H1 (cell line): ENCODE data around the gene GRIK4. TPM values are rescaled to one million over a fixed set of nuclear protein-coding genes. Genes with fewer than 3 reads are reported as not detected.

ENCODE experiments used
- CTCF ChIA-PET: fragments of 300-600 bp; sonication (Branson Sonifier 250); formaldehyde crosslinking; loops from one replicate; lab custom pipeline; 2021; ENCODE audit not compliant: partially characterized antibody; lab: Charles Lee
- POLR2A ChIA-PET: fragments of 300-600 bp; sonication (Branson Sonifier 250); formaldehyde crosslinking; loops from one replicate; lab custom pipeline; 2021; ENCODE audit warnings: inconsistent platforms; ENCODE audit not compliant: partially characterized antibody; lab: Charles Lee
- DNase-seq, 2 experiments: peaks; one replicate each; pipeline versions ENCODE4 v3.0.0 to v3.0.0-alpha.2; 2010 to 2022; ENCODE audit warnings: low spot score in 2 of 2, low read depth in 1 of 2, mixed read lengths in 1 of 2
- FAIRE-seq: peaks from 2 replicates; lab custom pipeline; 2011; peaks lifted over from hg19 to GRCh38; lab: Jason Lieb, UNC
- H2AFZ ChIP-seq: 2 replicates; pipeline ENCODE4 v1.8.1; 2012; ENCODE audit warnings: low read length, inconsistent platforms
- H2AK5ac ChIP-seq: 2 replicates; pipeline ENCODE4 v1.6.1; 2013; ENCODE audit warnings: low read depth, low read length
- H2BK120ac ChIP-seq: replicated peaks from 2 replicates; pipeline ENCODE3; 2013; ENCODE audit warnings: low read depth, low read length, inconsistent platforms
- H2BK12ac ChIP-seq: 2 replicates; pipeline ENCODE4 v1.6.1; 2013; ENCODE audit warnings: low read depth, low read length
- H2BK15ac ChIP-seq: 2 replicates; pipeline ENCODE4 v1.6.1; 2013; ENCODE audit warnings: low read length
- H2BK20ac ChIP-seq: 2 replicates; pipeline ENCODE4 v1.6.1; 2013; ENCODE audit warnings: low read length
- H2BK5ac ChIP-seq: 2 replicates; pipeline ENCODE4 v1.6.1; 2013; ENCODE audit warnings: low read depth, low read length
- H3K14ac ChIP-seq: 2 replicates; pipeline ENCODE4 v1.6.1; 2013; ENCODE audit warnings: inconsistent platforms; ENCODE audit not compliant: insufficient read length
- H3K18ac ChIP-seq: 2 replicates; pipeline ENCODE4 v1.6.1; 2013; ENCODE audit warnings: low read length; ENCODE audit errors: extremely low read depth
- H3K23ac ChIP-seq: 2 replicates; pipeline ENCODE4 v1.6.1; 2013; ENCODE audit warnings: inconsistent platforms; ENCODE audit not compliant: insufficient read length
- H3K23me2 ChIP-seq: 2 replicates; pipeline ENCODE4 v1.6.1; 2013; ENCODE audit warnings: low read depth, low read length
- H3K27ac ChIP-seq: 2 replicates; pipeline ENCODE4 v1.6.1; 2011; ENCODE audit warnings: low read depth, low read length, inconsistent platforms
- H3K27me3 ChIP-seq, 4 experiments: replicated peaks in 1 of 4; 1 replicate in 1 of 4; 2 replicates in 3 of 4; pipeline versions ENCODE4 v1.6.1 to v1.8.1; 2011 to 2013; ENCODE audit warnings: low read length in 3 of 4, mild to moderate bottlenecking in 3 of 4, inconsistent platforms in 2 of 4, mixed read lengths in 2 of 4, moderate library complexity in 1 of 4; ENCODE audit not compliant: control insufficient read depth in 3 of 4, insufficient read depth in 3 of 4; ENCODE audit errors: extremely low read depth in 1 of 4
- H3K36me3 ChIP-seq, 4 experiments: 2 replicates each; pipeline versions ENCODE4 v1.6.1 to v1.8.1; 2011 to 2013; ENCODE audit warnings: mild to moderate bottlenecking in 4 of 4, low read length in 3 of 4, moderate library complexity in 2 of 4, control low read depth in 1 of 4, inconsistent platforms in 1 of 4; ENCODE audit not compliant: insufficient read depth in 4 of 4, control insufficient read depth in 2 of 4
- H3K4ac ChIP-seq: replicated peaks from 2 replicates; pipeline ENCODE3; 2013; ENCODE audit warnings: low read length, low read depth, mixed read lengths, inconsistent platforms; ENCODE audit not compliant: insufficient read length
- H3K4me1 ChIP-seq, 4 experiments: replicated peaks in 1 of 4; 1 replicate in 1 of 4; 2 replicates in 3 of 4; pipeline versions ENCODE4 v1.6.1 to v1.8.1; 2011 to 2013; ENCODE audit warnings: low read length in 3 of 4, inconsistent platforms in 2 of 4, mixed read lengths in 1 of 4; ENCODE audit not compliant: insufficient read depth in 4 of 4, control insufficient read depth in 3 of 4
- H3K4me2 ChIP-seq, 2 experiments: 2 replicates each; pipeline versions ENCODE4 v1.6.1 to v1.8.1; 2011 to 2013; ENCODE audit warnings: low read depth in 2 of 2, low read length in 2 of 2, control low read depth in 1 of 2, inconsistent platforms in 1 of 2, mild to moderate bottlenecking in 1 of 2; ENCODE audit not compliant: insufficient read depth in 1 of 2
- H3K4me3 ChIP-seq, 4 experiments: fragments of 200-600, 300-600 bp in 1 of 4; sonication (generic), shearing (Covaris generic), sonication (Bioruptor Twin) in 1 of 4; 2 replicates each; pipeline versions ENCODE4 v1.5.1 to v1.8.1; 2011 to 2016; ENCODE audit warnings: low read length in 4 of 4, low read depth in 3 of 4, control low read depth in 2 of 4, inconsistent platforms in 2 of 4, mild to moderate bottlenecking in 2 of 4, mixed read lengths in 1 of 4, moderate library complexity in 1 of 4; ENCODE audit not compliant: insufficient read depth in 2 of 4; ENCODE audit errors: extremely low read depth in 1 of 4
- H3K56ac ChIP-seq: replicated peaks from 2 replicates; pipeline ENCODE3; 2013; ENCODE audit warnings: low read depth, mild to moderate bottlenecking, mixed read lengths, low read length, inconsistent platforms; ENCODE audit not compliant: insufficient read length
- H3K79me1 ChIP-seq: 2 replicates; pipeline ENCODE4 v1.6.1; 2013; ENCODE audit warnings: low read depth, low read length, control low read depth
- H3K79me2 ChIP-seq, 2 experiments: 2 replicates each; pipeline versions ENCODE4 v1.6.1 to v1.8.1; 2012 to 2013; ENCODE audit warnings: low read length in 2 of 2, mild to moderate bottlenecking in 2 of 2, inconsistent platforms in 1 of 2; ENCODE audit not compliant: insufficient read depth in 2 of 2, control insufficient read depth in 1 of 2
- H3K9ac ChIP-seq, 4 experiments: replicated peaks in 1 of 4; 1 replicate in 1 of 4; 2 replicates in 3 of 4; pipeline versions ENCODE4 v1.6.1 to v1.8.1; 2011 to 2013; ENCODE audit warnings: low read depth in 3 of 4, low read length in 3 of 4, control low read depth in 2 of 4, mild to moderate bottlenecking in 2 of 4, moderate library complexity in 2 of 4, inconsistent platforms in 1 of 4; ENCODE audit errors: extremely low read depth in 1 of 4
- H3K9me3 ChIP-seq, 2 experiments: 2 replicates each; pipeline versions ENCODE4 v1.6.1 to v1.8.1; 2012 to 2013; ENCODE audit warnings: mild to moderate bottlenecking in 2 of 2, moderate library complexity in 2 of 2, control low read depth in 1 of 2, inconsistent platforms in 1 of 2, low read depth in 1 of 2, low read length in 1 of 2, mixed read lengths in 1 of 2; ENCODE audit not compliant: insufficient read depth in 2 of 2
- H4K20me1 ChIP-seq, 2 experiments: replicated peaks in 1 of 2; 2 replicates each; pipeline versions ENCODE3 to v1.8.1; 2011 to 2013; ENCODE audit warnings: inconsistent platforms in 2 of 2, low read length in 2 of 2, mild to moderate bottlenecking in 1 of 2; ENCODE audit not compliant: insufficient read depth in 2 of 2, control insufficient read depth in 1 of 2
- H4K5ac ChIP-seq: 2 replicates; pipeline ENCODE4 v1.6.1; 2013; ENCODE audit warnings: low read length, low read depth, mixed read lengths, inconsistent platforms; ENCODE audit not compliant: insufficient read length
- H4K8ac ChIP-seq: 2 replicates; pipeline ENCODE4 v1.8.0; 2013; ENCODE audit warnings: mild to moderate bottlenecking, moderate library complexity, low read length, inconsistent platforms; ENCODE audit not compliant: insufficient read depth; ENCODE audit errors: extremely low read depth
- H4K91ac ChIP-seq: replicated peaks from 2 replicates; pipeline ENCODE3; 2013; ENCODE audit warnings: low read length, mixed read lengths, inconsistent platforms; ENCODE audit not compliant: insufficient read length
- WGBS, 2 experiments: shearing (Covaris generic) in 1 of 2; methylation state at CpG; one replicate each; pipeline versions ENCODE4 v1.1.6 to v1.1.7; 2013 to 2015; ENCODE audit warnings: low lambda C conversion rate in 2 of 2, mixed read lengths in 2 of 2, inconsistent platforms in 1 of 2, low coverage in 1 of 2, missing lambda C conversion rate in 1 of 2; ENCODE audit not compliant: insufficient replicate concordance in 2 of 2, insufficient coverage in 1 of 2, insufficient read length in 1 of 2; ENCODE audit errors: extremely low coverage in 1 of 2, missing lambda C conversion rate in 1 of 2; 5-methylcytosine and 5-hydroxymethylcytosine counted together
- polyA plus RNA-seq, 7 experiments: library from polyadenylated mRNA; depleted of rRNA in 3 of 7; stranded (reverse) in 5 of 7; unstranded in 2 of 7; fragments of >200 nt in 5 of 7; fragments of 200-250 nt in 2 of 7; gene quantifications; 1 replicate in 5 of 7; 2 replicates in 1 of 7; 4 replicates in 1 of 7; pipeline versions ENCODE4 v1.2.1 to v1.2.3, GENCODE V29; 2011 to 2013; ENCODE audit warnings: missing spikeins in 2 of 7, mixed read lengths in 2 of 7
- total RNA-seq: library from RNA; stranded (reverse); fragmentation: NEBNext Ultra II Directional; extraction: Animal tissue kit (Norgen Biotek cat#: 25700); gene quantifications from 2 replicates; pipeline ENCODE4 v1.2.1, GENCODE V29; 2021

The GRIK4 gene
- total and polyA plus RNA-seq, 2 of the 8 experiments (the other 6 are each of a cell fraction or from before 2014, with no cell fraction given), result 1.2 to 2.9 TPM

GRCh38 chr11:120515186-120515723, 3.7 kb downstream of the GRIK4 start:
- H2BK15ac ChIP-seq, result no peak overlapping the region; the same call in 1 of the 2 replicates
- no peak overlapping the region for H3K14ac ChIP-seq
- 0 out of 2 replicates have a peak overlapping the region, but pooled peaks have one; percentile 16 for H2AK5ac ChIP-seq
- no peaks in the 10 kb centered on the region for H3K79me1 ChIP-seq
- H2BK5ac ChIP-seq, result no peak overlapping the region
- H4K5ac ChIP-seq, result no peak overlapping the region
- no peak overlapping the region for H2BK12ac ChIP-seq
- H3K36me3 ChIP-seq, result no peaks in the 10 kb centered on the region
- POLR2A ChIA-PET, result no interaction called here
- no peak overlapping the region for H3K27ac ChIP-seq
- H3K4ac ChIP-seq, result no peak overlapping the region
- H3K9me3 ChIP-seq, result no peaks in the 10 kb centered on the region
- H3K18ac ChIP-seq, result no peak overlapping the region
- H3K56ac ChIP-seq, result no peak overlapping the region
- peaks cover 0 to 4% of the 10 kb centered on the region in 2 experiments for H4K20me1 ChIP-seq
- CTCF ChIA-PET, result interaction anchor here (0.9 to 2.9 kb wide), 4 partner anchors 12 to 170 kb away, joined by 3 to 8 read pairs (median 3); no protein-coding TSS in a partner anchor
- H3K23ac ChIP-seq, result no peak overlapping the region
- FAIRE-seq (no peak), DNase-seq (no peak)
- H3K27me3 ChIP-seq, result peaks cover 0 to 22% (median 12%) of the 10 kb centered on the region in 4 experiments; a peak in 5 of 7 replicates
- H3K79me2 ChIP-seq, result no peaks in the 10 kb centered on the region
- H3K23me2 ChIP-seq, result peaks cover 5% of the 10 kb centered on the region; the same call in 1 of the 2 replicates
- no peak overlapping the region for H3K4me2 ChIP-seq
- H2AFZ ChIP-seq, result no peak overlapping the region
- H2BK120ac ChIP-seq, result no peak overlapping the region
- H3K4me1 ChIP-seq, result peaks cover 0 to 20% (median 9%) of the 10 kb centered on the region in 4 experiments; a peak in 5 of 7 replicates
- H3K4me3 ChIP-seq, result no peak overlapping the region
- no peak overlapping the region for H4K8ac ChIP-seq
- H3K9ac ChIP-seq, result no peak overlapping the region
- 89% methylated on average over 6 of the region's 7 CpGs; no CpG with 5 or more reads in 1 of the 2 experiments for WGBS, 2 experiments
- no peak overlapping the region for H2BK20ac ChIP-seq
- H4K91ac ChIP-seq, result no peak overlapping the region
